ENCODE results near the gene UFD1. TPM values are rescaled to one million over a fixed set of nuclear protein-coding genes. Genes with fewer than 3 reads are reported as not detected.

UFD1 gene
- total and polyA plus RNA-seq, 2 of the 4 experiments (the other 2 are of a cell fraction) = 149 to 152 TPM

- ATAC-seq (ENCODE audit: low read depth) = 0 out of 2 replicates have a peak, but pooled peaks have one; percentile 16
- H4K5ac ChIP-seq (ENCODE audit: low read depth, low read length) = no peak overlapping the region
- peaks cover 36 to 63% of the 10 kb centered on the region in 2 experiments for H3K79me1 ChIP-seq (ENCODE audit: low read depth in 1 of 2, low read length in 2 of 2)
- no peak for DNase-seq
- no peak overlapping the region for H2BK5ac ChIP-seq (ENCODE audit: low read depth, low read length, poor library complexity, severe bottlenecking)
- no peaks in the 10 kb centered on the region; the same call in 1 of the 2 replicates for H3K9me1 ChIP-seq (ENCODE audit: insufficient read depth, low read length)
- ChIA-PET POLR2A (ENCODE audit: unreplicated experiment) (interaction anchor here (0.6 kb wide), 1 partner anchor 8 kb away, joined by 3 read pairs; no protein-coding TSS in a partner anchor), CTCF (interaction anchor here (1.1 kb wide), 1 partner anchor 9 kb away, joined by 4 read pairs; no protein-coding TSS in a partner anchor)
- no peaks in the 10 kb centered on the region; the same call in none of the 2 replicates for H3K4me1 ChIP-seq (ENCODE audit: control insufficient read depth, insufficient read depth, low read length)
- H2AK9ac ChIP-seq (replicated peaks; ENCODE audit: low read depth, low read length, poor library complexity) = peak overlapping the region; percentile 23
- H3K18ac ChIP-seq (ENCODE audit: low read depth, low read length) = no peak overlapping the region
- H3K56ac ChIP-seq (ENCODE audit: extremely low read depth, insufficient read depth, low read length) = no peak overlapping the region
- H3K4me3 ChIP-seq (ENCODE audit: insufficient read depth, low read depth, low read length) = no peak overlapping the region
- no peak overlapping the region for H2BK120ac ChIP-seq (ENCODE audit: low read depth, low read length)
- no peak overlapping the region for H3K4ac ChIP-seq (ENCODE audit: low read depth, low read length)
- dilution Hi-C loops (cut with HindIII; ENCODE audit: low sequenced_read_pairs, unreplicated experiment) (no loop called here), intact Hi-C loops (cut with micrococcal nuclease) (no loop called here), in situ Hi-C loops (cut with MboI; ENCODE audit: low sequenced_read_pairs) (no loop called here)
- no TSS peak for BruUV-seq (replicated peaks)
- peaks cover 43% of the 10 kb centered on the region for H4K20me1 ChIP-seq (ENCODE audit: insufficient read depth, low read length)
- no peak overlapping the region for H3K27ac ChIP-seq (ENCODE audit: insufficient read depth, low read length)
- no CpG with 5 or more reads among the region's 3 CpGs for WGBS, 2 experiments (ENCODE audit: extremely low coverage in 2 of 2, insufficient read length in 1 of 2)
- no peak overlapping the region for H4K8ac ChIP-seq (ENCODE audit: low read depth in 2 of 2, low read length in 2 of 2)
- no peak overlapping the region for H3K4me2 ChIP-seq (ENCODE audit: low read depth, low read length)
- H2AFZ ChIP-seq (replicated peaks; ENCODE audit: low read length, poor library complexity) = no peak overlapping the region
- no peak overlapping the region for H2AK5ac ChIP-seq (ENCODE audit: low read depth, low read length)
- peaks cover 61% of the 10 kb centered on the region for H3K36me3 ChIP-seq (ENCODE audit: control insufficient read depth, insufficient read depth, low read length)
- H2BK20ac ChIP-seq (ENCODE audit: low read depth, low read length) = no peak overlapping the region
- H3K23ac ChIP-seq (ENCODE audit: low read depth, low read length) = no peak overlapping the region
- H2BK15ac ChIP-seq (ENCODE audit: low read depth, low read length) = no peak overlapping the region
- H3K14ac ChIP-seq (replicated peaks; ENCODE audit: low read depth, low read length) = no peak overlapping the region
- no peak for TF ChIP-seq BHLHE40 (IDR thresholded peaks at IDR 0.05; ENCODE audit: low read depth, low read length)
- TF ChIP-seq CHD1 (IDR thresholded peaks at IDR 0.05; ENCODE audit: low read depth, low read length) = no peak
- no peak for TF ChIP-seq NFE2L2 (IDR thresholded peaks at IDR 0.05; ENCODE audit: low read depth, low read length)
- TF ChIP-seq POLR2A (IDR thresholded peaks at IDR 0.05; ENCODE audit: low read depth, low read length) = no peak
- TF ChIP-seq SMC3 (IDR thresholded peaks at IDR 0.05; ENCODE audit: low read depth, low read length) = no peak
- no peak for TF ChIP-seq ELK1 (IDR thresholded peaks at IDR 0.05; ENCODE audit: borderline replicate concordance, low read depth, low read length)
- TF ChIP-seq MXI1 (IDR thresholded peaks at IDR 0.05; ENCODE audit: borderline replicate concordance, low read depth, low read length) = no peak
- no peak for TF ChIP-seq RAD21 (IDR thresholded peaks at IDR 0.05; ENCODE audit: low read length)
- no peak for TF ChIP-seq RFX5 (IDR thresholded peaks at IDR 0.05; ENCODE audit: low read depth, low read length)
- TF ChIP-seq MAFK (IDR thresholded peaks at IDR 0.05; ENCODE audit: low read depth, low read length) = no peak
- no peak for TF ChIP-seq CEBPB (IDR thresholded peaks at IDR 0.05; ENCODE audit: low read depth, low read length)
- TF ChIP-seq RCOR1 (IDR thresholded peaks at IDR 0.05; ENCODE audit: insufficient replicate concordance, low read length) = no peak
- TF ChIP-seq FOS (IDR thresholded peaks at IDR 0.05; ENCODE audit: low read depth, low read length) = no peak
- TF ChIP-seq MAZ (IDR thresholded peaks at IDR 0.05; ENCODE audit: borderline replicate concordance, low read depth, low read length) = no peak
- no peak for TF ChIP-seq USF2 (IDR thresholded peaks at IDR 0.05; ENCODE audit: low read depth, low read length)
- TF ChIP-seq CTCF (conservative IDR thresholded peaks at IDR 0.05; ENCODE audit: low read depth, low read length) = no peak; the same call in 1 of the 2 replicates
- no peak overlapping the region for H3K9ac ChIP-seq (ENCODE audit: low read depth, low read length)
- H3K27me3 ChIP-seq (ENCODE audit: control insufficient read depth, insufficient read depth, low read length) = no peaks in the 10 kb centered on the region
- no peaks in the 10 kb centered on the region for H3K9me3 ChIP-seq (ENCODE audit: control insufficient read depth, insufficient read depth, low read length)
- no peak overlapping the region for H4K91ac ChIP-seq (ENCODE audit: insufficient read depth, low read depth, low read length)
Observed at GRCh38 chr22:19473578-19473977, 5.4 kb downstream of the UFD1 start.
